Pancreas (tissue), 10 donors: ENCODE measurements around the gene PHLDB1. TPM values are rescaled to one million over a fixed set of nuclear protein-coding genes. Genes with fewer than 3 reads are reported as not detected.

ENCODE experiments used
- ATAC-seq, 4 donors: fragments of 200-7000 bp; cut with Tn5 transposase; one replicate each; pipeline versions ENCODE4 v1.8.0 to v1.9.1; 2020; ENCODE audit warnings: mild to moderate bottlenecking in 4 of 4, moderate library complexity in 4 of 4
- DNase-seq, 6 donors: peaks; one replicate each; pipeline ENCODE4 v3.0.0-alpha.2; 2020
- FAIRE-seq: peaks from 2 replicates; lab custom pipeline; 2012; peaks lifted over from hg19 to GRCh38; lab: Jason Lieb, UNC
- H3K27ac ChIP-seq, 4 donors: fragments of 200-600 bp; sonication (generic); 1 replicate in 3 of 4; 2 replicates in 1 of 4; pipeline versions ENCODE4 v1.5.0 to v1.8.0; 2020
- H3K27me3 ChIP-seq, 4 donors: fragments of 200-600 bp; one replicate each; pipeline ENCODE4 v1.8.0; 2021
- H3K36me3 ChIP-seq, 3 donors: fragments of 200-600 bp; sonication (generic) in 1 of 3; one replicate each; pipeline versions ENCODE4 v1.5.0 to v1.8.0; 2020 to 2021
- H3K4me1 ChIP-seq, 3 donors: fragments of 200-600 bp; one replicate each; pipeline ENCODE4 v1.8.0; 2021
- H3K4me3 ChIP-seq, 4 donors: fragments of 200-600 bp; sonication (generic) in 2 of 4; one replicate each; pipeline versions ENCODE4 v1.5.0 to v1.8.0; 2020 to 2021
- H3K9me3 ChIP-seq, 4 donors: fragments of 200-600 bp; one replicate each; pipeline ENCODE4 v1.8.0; 2021
- CTCF ChIP-seq, 4 donors: fragments of 200-600 bp; sonication (generic) in 3 of 4; IDR thresholded peaks; one replicate each; pipeline versions ENCODE4 v1.5.0 to v1.8.0; 2021; ENCODE audit warnings: antibody characterized with exemption in 4 of 4
- WGBS, 2 donors: extraction: QIAGEN DNeasy Blood & Tissue Kit; methylation state at CpG; one replicate each; pipeline ENCODE4 v1.1.7; 2013; 5-methylcytosine and 5-hydroxymethylcytosine counted together
- intact Hi-C, 3 donors: fragments of 100-400 bp; cut with DNase I; formaldehyde crosslinking; loops; one replicate each; pipeline versions ENCODE4 v1.11.1 to v1.14.2; 2022
- microRNA-seq, 2 donors: library from miRNA; unstranded; fragments of <30 nt; microRNA quantifications; one replicate each; pipeline versions ENCODE4 to v1.1.0, GENCODE V29; 2019 to 2020
- polyA plus RNA-seq, 2 donors: library from polyadenylated mRNA; stranded (reverse); fragments of 200-250 nt; gene quantifications; one replicate each; pipeline ENCODE4 v1.2.3, GENCODE V29; 2013
- total RNA-seq, 6 donors: library from RNA; stranded (reverse); fragmentation: NEBNext Ultra II Directional in 4 of 6; extraction: Animal tissue kit (Norgen Biotek cat#: 25700) in 4 of 6; gene quantifications; one replicate each; pipeline versions ENCODE4 v1.2.1 to v1.2.4, GENCODE V29; 2021 to 2023
- donor health status: healthy with polysubstance abuse.
- donor health status: DM: no; HTN: no; CAD: no; lungs with moderate emphysema.
- donor health status: DM: no; HTN: no; CAD: no.
- donor health status: control.
- donor health status: control.
- donor health status: Bipolar disorder and iron deficiency.
- donor health status: DM: yes; HTN: yes; CAD: no.
- donor health status: DM: no; HTN: no; CAD: no.
- donor health status: DM: no; HTN: no; CAD: no.
- donor health status: DM: yes; HTN: yes; CAD: no.

The PHLDB1 gene
- total and polyA plus RNA-seq, 8 donors = 29.3 to 153 (median 48.0) TPM

- TF ChIP-seq CTCF (IDR thresholded peaks at IDR 0.05) = no peak
These were observed 98.6 kb downstream of the PHLDB1 start for GRCh38 chr11:118705791-118706545.

GRCh38 chr11:118706546-118706825 lies 99.1 kb downstream of the PHLDB1 start:
- Histone ChIP-seq H3K4me3 (no peak overlapping the region), H3K27ac (no peak overlapping the region), H3K4me1 (no peaks in the 10 kb centered on the region), H3K27me3 (no peaks in the 10 kb centered on the region), H3K9me3 (no peaks in the 10 kb centered on the region), H3K36me3 (no peaks in the 10 kb centered on the region)
- intact Hi-C loops = no loop called here
- no peak for ATAC-seq
- no peak for TF ChIP-seq CTCF (IDR thresholded peaks at IDR 0.05)
- WGBS, 2 donors = 77 to 79% methylated on average over 7 of the region's 7 CpGs
- DNase-seq = no peak
- FAIRE-seq = no peak

More at GRCh38 chr11:118705791-118706545, 98.6 kb downstream of the PHLDB1 start:
- 72 to 73% methylated on average over 12 of the region's 12 CpGs for WGBS, 2 donors
- H3K4me3 ChIP-seq = no peak overlapping the region
- DNase-seq (no peak), FAIRE-seq (no peak), ATAC-seq (no peak)
- H3K9me3 ChIP-seq = no peaks in the 10 kb centered on the region
- intact Hi-C loops = no loop called here
- H3K27ac ChIP-seq = no peak overlapping the region
- no peaks in the 10 kb centered on the region for H3K27me3 ChIP-seq
- no peaks in the 10 kb centered on the region for H3K36me3 ChIP-seq
- H3K4me1 ChIP-seq = no peaks in the 10 kb centered on the region

Small RNA genes within 50 kb of the gene (microRNA-seq; reads per million reads assigned to microRNA genes)
- 0 to 0.77 reads per million in 2 donors for gene MIR6716

Other genes with a start within 250 kb of the PHLDB1 start
- gene UBE4A, start 248.0 kb upstream of the PHLDB1 start, total RNA-seq = 10 to 100 TPM; 20.0 to 28.9 (median 21.8) TPM
- 10 to 100 TPM; 14.2 to 17.9 TPM for gene UBE4A, start 248.0 kb upstream of the PHLDB1 start, polyA plus RNA-seq
- gene ATP5MG, start 206.0 kb upstream of the PHLDB1 start, total RNA-seq = 10 to 100 TPM; 46.5 to 81.4 (median 74.3) TPM
- gene ATP5MG, start 206.0 kb upstream of the PHLDB1 start, polyA plus RNA-seq = 100 to 1,000 TPM; 115 to 120 TPM
- 10 to 100 TPM; 31.1 to 46.3 (median 36.6) TPM for gene KMT2A, start 171.1 kb upstream of the PHLDB1 start, total RNA-seq
- 10 to 100 TPM; 13.9 to 14.1 TPM for gene KMT2A, start 171.1 kb upstream of the PHLDB1 start, polyA plus RNA-seq
- gene TTC36, start 80.1 kb upstream of the PHLDB1 start, total RNA-seq = under 1 TPM; 0.64 to 0.92 (median 0.77) TPM
- gene TTC36, start 80.1 kb upstream of the PHLDB1 start, polyA plus RNA-seq = under 1 TPM in 1 of 2 donors, not detected in 1; 0.72 TPM
- 10 to 100 TPM; 12.2 to 18.6 (median 14.4) TPM for gene TMEM25, start 76.4 kb upstream of the PHLDB1 start, total RNA-seq
- 10 to 100 TPM; 17.4 to 24.9 TPM for gene TMEM25, start 76.4 kb upstream of the PHLDB1 start, polyA plus RNA-seq
- gene IFT46, start 41.7 kb upstream of the PHLDB1 start, total RNA-seq = 10 to 100 TPM in 3 of 6 donors, 1 to 10 TPM in 3; 5.7 to 12.4 (median 9.8) TPM
- 10 to 100 TPM; 14.4 to 28.2 TPM for gene IFT46, start 41.7 kb upstream of the PHLDB1 start, polyA plus RNA-seq
- 100 to 1,000 TPM in 1 of 6 donors, 10 to 100 TPM in 5; 77.0 to 105 (median 92.6) TPM for gene ARCN1, start 35.2 kb upstream of the PHLDB1 start, total RNA-seq
- 10 to 100 TPM; 39.8 to 67.3 TPM for gene ARCN1, start 35.2 kb upstream of the PHLDB1 start, polyA plus RNA-seq
- 1 to 10 TPM in 2 of 6 donors, under 1 TPM in 4; 0.14 to 1.5 (median 0.62) TPM for gene TREH, start 72.0 kb downstream of the PHLDB1 start, total RNA-seq
- gene TREH, start 72.0 kb downstream of the PHLDB1 start, polyA plus RNA-seq = 1 to 10 TPM; 3.8 to 4.7 TPM
- gene DDX6, start 183.5 kb downstream of the PHLDB1 start, total RNA-seq = 10 to 100 TPM; 38.3 to 74.2 (median 54.9) TPM
- gene DDX6, start 183.5 kb downstream of the PHLDB1 start, polyA plus RNA-seq = 10 to 100 TPM; 16.1 to 20.8 TPM